Stimulated activated CD4-positive, alpha-beta T cell treated with anti-CD3 and anti-CD28 coated beads, Interleukin-2, amount 100 ng/mL, for 48 hours (primary cell): ENCODE measurements around the gene DYNLRB1.
"Not testable (repeated sequence)": the region's sequence is repeated elsewhere in the genome, so short reads cannot be mapped to it uniquely, and the experiment has no call there.

Experiments used
- DNase-seq, 2 donors: peaks; one replicate each; pipeline ENCODE4 v3.0.0-alpha.2; 2020

The DYNLRB1 gene

DNA sequence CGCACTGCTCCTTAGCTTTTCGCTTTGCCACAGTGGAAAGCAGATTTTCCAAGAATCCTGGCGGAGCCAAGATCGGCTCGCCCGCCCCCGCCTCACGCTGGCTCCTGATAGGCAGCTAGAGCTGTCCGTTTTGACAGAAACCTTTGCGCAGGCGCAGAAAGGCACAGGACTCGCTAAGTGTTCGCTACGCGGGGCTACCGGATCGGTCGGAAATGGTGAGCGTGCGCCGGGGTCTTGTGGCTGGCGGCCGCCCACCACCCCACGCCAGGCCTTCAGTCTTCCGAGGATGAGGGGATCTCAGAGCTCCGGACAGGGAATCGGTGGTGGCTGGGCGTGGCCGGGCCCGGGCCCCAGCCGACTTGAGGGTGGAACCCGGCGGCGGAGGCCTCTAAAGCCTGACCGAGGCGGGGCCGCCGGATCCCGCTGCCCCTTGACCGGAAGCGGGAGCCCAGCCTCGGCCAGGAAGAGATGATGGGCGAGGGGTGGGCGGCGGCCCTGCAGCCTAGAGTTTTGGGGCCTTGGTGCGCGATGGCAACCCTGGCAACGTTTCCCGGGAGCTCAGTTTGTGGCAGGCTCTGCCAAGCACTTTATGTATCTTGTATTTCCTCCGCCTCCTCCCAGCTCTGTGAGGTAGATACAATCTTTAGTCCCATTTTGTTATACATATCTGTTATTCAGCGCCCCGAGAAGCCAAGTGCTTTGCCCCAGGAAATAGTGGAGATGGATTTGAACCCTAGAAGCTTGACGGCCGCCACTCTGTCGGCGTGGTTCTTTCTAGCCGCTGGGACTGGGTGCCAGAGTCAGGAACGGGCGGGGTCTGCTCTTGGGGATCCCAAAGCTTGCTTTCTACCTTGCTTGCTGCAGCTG, at the start of gene DYNLRB1:
Gene DYNLRB1 (plus strand): TSS at position 176 of the 867 bp plus-strand sequence. CDS start 37 bp downstream, at position 213.
- peak; percentile 93 to 97 for DNase-seq

DNA sequence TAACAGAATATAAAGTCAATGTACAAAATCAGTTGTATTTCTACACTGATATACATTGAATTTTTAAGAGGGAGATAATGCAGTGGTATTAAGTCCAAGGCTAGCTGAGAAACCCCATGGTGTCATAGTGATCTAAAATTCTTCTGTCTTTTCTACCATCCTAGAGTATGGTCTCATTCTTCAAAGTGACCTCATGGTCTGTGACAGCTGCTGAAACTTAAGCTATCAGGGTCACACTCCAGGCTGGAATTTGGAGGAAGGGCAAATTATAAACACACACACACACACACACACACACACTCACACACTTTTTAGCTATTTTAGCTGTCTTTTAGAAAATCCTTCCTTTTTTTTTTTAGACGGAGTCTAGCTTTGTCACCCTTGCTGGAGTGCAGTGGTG, 47.3 kb upstream of the DYNLRB1 start:
- DNase-seq = no peak

GRCh38 chr20:34472246-34472925, 43.8 kb upstream of the DYNLRB1 start:
- no peak for DNase-seq

- peak in 1 of 2 donors; percentile 9 for DNase-seq
These were observed 42.8 kb upstream of the DYNLRB1 start for GRCh38 chr20:34473262-34473883.

DNA sequence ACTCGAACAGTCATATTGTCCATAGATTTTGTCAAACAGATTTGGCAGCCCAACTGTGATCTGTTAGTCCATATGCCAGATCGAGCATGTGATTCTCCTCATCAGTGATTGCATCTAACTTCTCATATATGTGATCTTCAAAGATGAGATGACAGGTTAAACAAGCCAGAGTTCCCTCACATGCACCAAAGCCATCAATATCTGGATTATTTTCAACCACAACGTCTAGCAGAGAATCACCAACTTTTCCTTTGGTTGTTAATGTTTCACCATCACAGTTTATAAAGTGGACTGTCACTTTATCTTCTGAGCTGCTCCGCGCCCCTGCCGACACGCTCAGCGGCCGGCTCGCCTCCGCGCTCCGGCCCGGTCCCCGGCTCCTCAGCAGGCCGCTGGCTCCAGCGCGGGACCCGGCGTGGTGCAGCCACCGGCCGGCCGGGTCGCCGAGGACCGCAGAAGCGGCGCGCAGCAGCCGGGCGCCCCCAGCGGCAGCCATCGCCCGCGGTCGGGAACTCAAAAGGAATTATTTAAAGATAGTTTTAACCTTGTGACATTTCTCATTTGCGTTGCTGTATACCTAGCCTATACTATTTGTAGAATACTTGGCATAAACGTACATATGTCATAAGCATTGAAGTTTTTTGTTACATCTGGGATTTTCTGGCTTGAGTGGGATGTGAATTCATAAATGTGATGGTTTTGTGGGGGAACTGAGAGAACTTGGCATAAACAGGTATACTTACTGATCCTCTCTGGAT, 40.1 kb upstream of the DYNLRB1 start:
- DNase-seq = peak in 1 of 2 donors; percentile 27

DNA sequence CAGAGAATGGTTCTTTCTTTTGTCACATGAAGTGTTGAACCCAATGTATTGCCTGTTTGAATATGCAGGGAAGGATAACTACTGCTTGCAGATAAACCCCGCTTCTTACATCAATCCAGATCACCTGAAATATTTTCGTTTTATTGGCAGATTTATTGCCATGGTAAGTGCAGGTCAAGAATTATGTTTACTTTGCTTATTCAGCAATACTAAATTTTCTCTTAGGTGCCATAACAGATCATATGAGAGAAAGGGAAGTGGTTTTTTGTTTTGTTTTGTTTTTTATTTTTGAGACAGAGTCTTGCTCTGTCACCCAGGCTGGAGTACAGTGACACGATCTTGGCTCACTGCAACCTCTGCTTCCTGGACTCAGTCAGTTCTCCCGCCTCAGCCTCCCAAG, 36.6 kb upstream of the DYNLRB1 start:
- DNase-seq = no peak

- not testable (repeated sequence) for DNase-seq
These were observed 34.1 kb upstream of the DYNLRB1 start for GRCh38 chr20:34482154-34482553.

DNA sequence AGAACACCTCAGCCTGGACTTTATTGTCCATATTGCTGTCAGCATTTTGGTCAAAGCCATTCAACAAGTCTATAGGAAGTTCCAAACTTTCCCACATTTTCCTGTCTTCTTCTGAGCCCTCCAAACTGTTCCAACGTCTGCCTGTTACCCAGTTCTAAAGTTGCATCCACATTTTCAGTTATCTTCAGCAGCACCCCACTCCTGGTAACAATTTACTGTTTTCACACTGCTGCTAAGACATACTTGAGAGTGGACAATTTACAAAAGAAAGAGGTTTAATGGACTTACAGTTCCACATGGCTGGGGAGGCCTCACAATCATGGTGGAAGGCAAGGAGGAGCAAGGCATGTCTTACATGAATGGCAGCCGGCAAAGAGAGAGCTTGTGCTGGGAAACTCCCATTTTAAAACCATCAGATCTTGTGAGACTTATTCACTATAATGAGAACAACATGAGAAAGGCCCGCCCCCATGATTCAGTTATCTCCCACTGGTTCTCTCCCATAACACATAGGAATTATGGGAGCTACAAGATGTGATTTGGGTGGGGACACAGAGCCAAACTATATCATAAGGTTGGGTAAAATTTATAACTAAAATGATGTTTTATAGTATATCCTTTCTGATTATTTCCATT, 32.5 kb upstream of the DYNLRB1 start:
- DNase-seq = not testable (repeated sequence)

DNA sequence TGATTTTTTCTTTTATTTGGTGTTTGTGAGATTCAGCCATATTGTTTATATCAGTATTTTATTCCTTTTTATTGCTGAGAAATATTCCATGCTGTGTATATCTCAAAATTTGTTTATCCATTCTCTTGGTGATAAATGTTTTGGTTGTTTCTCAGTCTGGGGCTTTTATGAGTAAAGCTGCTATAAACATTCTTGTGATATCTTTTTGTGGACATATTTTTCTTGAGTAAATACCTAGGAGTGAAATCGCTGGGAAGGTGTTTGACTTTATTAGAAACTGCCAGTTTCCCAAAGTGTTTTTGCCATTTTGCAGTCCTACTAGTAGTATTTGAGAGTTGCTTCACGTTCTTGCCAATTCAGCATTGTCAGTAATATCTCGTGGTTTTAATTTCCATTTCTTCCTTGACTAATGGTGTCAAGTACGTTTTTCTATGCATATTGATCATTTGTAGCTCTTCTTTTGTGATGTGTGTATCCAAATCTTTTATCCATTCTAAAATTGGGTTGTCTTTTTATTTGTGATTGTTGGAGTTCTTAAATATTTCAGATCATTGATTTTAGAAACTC, 31.1 kb upstream of the DYNLRB1 start:
- DNase-seq = no peak

GRCh38 chr20:34491226-34491931, 24.8 kb upstream of the DYNLRB1 start:
- no peak for DNase-seq

DNA sequence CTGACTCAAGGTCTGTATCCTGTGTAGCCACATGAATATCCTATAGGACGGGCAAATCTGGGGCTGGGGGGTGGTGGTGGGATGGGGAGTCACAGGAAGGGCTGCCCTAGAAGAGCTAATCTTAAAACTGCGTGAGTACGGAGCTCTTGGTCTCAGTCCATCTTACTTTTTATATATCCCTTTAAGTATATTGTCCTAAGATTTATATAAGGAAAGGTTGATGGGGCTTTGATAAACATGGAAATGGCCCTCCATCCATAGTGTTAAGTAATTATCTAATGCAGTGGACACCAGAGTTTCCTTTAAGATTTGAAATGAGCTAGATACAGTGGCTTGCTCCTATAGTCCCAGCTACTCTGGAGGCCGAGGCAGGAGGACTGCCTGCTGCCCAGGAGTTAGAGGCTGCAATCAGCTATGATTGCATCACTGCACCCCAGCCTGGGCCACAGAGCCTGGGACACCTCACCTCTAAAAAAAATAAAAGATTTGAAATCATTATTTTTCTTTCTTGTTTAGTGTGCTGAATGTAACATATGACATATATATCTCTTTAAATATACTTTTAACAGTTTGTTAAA, 24.2 kb upstream of the DYNLRB1 start:
- no peak for DNase-seq

GRCh38 chr20:34493646-34494045, 22.6 kb upstream of the DYNLRB1 start:
- no peak for DNase-seq

GRCh38 chr20:34495307-34495706, 20.9 kb upstream of the DYNLRB1 start:
- DNase-seq = no peak

DNA sequence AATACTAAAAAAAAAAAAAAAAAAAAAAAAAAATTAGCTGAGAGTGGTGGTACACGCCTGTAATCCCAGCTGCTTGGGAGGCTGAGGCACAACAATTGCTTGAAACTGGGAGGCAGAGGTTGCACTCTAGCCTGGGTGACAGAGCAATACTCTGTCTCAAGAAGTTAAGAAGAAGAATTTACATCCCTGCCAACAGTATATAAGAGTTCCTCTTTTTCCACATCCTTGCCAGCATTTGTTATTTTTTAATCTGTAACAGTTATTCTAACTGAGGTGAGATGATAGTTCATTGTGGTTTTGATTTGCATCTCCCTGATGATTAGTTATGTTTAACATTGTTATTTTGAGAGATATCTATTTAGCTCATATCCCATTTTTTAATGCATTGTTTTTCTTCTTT, 20.3 kb upstream of the DYNLRB1 start:
- no peak for DNase-seq

GRCh38 chr20:34497596-34497995, 18.6 kb upstream of the DYNLRB1 start:
- DNase-seq = not testable (repeated sequence)

DNA sequence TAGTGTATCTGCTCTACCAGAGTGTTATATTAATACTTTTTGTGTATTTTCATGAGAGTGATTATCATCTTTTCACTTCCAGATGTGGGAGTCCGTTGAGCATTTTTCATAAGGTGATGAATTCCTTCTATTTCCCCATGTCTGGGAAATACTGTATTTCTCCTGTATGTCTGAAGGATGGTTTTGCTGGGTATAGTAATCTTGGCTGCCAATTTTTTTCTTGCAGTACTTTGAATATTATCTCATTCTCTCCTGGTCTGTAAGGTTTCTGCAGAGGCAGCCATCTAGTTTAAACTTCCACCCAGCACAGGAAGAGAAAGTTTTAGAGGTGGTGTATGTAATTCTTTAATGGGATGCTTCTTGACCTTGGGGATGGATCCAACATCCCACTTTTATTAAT, 15.4 kb upstream of the DYNLRB1 start:
- DNase-seq = no peak

GRCh38 chr20:34506480-34506879, 9.7 kb upstream of the DYNLRB1 start:
- no peak for DNase-seq

DNA sequence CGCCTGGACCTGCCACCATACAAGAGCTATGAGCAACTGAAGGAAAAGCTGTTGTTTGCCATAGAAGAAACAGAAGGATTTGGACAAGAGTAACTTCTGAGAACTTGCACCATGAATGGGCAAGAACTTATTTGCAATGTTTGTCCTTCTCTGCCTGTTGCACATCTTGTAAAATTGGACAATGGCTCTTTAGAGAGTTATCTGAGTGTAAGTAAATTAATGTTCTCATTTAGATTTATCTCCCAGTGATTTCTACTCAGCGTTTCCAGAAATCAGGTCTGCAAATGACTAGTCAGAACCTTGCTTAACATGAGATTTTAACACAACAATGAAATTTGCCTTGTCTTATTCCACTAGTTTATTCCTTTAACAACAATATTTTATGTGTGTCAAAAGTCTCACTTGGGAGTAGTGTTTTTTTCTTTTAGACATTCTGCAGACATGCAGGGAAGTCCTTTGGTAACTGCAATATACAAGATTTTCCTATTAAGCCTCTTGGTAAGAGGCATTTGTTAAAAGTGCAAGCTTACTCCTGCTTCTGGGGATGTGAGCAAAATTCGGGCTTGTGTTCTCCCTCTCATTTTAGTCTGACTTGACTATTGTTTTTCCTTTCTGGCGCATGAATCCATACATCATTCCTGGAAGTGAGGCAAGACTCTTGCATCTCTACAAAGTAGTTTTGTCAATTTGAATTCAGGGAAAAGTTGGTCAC, 8.4 kb upstream of the DYNLRB1 start:
- no peak for DNase-seq

DNA sequence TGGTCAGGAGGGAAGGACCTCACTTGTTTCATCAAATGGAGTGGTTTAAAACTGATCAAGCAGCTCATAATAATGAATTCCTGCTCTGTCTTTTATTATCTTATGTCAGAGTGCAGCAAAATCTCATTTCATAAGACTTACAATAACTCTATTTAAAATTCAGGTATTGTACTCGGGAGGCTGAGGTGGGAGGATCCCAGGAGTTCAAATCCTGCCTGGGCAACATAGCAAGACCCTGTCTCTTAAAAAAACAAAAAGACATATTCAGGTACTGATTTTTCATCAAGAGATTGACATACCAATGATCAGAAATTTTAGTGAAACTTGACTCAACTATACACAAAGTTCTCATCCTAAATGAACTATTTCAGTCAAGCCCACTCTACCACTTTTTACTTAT, 5.6 kb upstream of the DYNLRB1 start:
- no peak for DNase-seq

DNA sequence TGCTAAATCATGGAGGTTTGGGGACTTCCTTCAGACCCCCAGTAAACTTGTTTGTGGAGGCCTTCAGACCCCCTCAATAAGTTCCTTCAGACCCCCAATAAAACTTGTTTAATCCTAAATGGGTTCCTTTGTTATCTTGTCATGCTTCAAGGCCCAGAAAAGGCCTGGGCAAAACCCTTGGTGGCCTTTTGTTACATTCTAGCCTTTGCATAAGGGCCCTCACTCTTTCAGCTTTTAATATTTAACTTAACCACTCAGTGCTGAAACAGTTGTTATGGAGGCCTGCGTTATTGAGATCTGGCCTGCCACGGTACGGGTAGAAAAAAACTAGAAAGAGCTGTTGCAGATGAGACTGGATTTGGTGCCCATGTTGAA, 4.3 kb upstream of the DYNLRB1 start:
- no peak for DNase-seq
